ENCODE results near the gene TDP1. TPM values are rescaled to one million over a fixed set of nuclear protein-coding genes. Genes with fewer than 3 reads are reported as not detected.
A peak's percentile ranks its signal among the peaks of the same experiment; 100 is the strongest.

TDP1 gene
- total RNA-seq, 2 experiments from 2014 or later, result 99.3 TPM

DNA sequence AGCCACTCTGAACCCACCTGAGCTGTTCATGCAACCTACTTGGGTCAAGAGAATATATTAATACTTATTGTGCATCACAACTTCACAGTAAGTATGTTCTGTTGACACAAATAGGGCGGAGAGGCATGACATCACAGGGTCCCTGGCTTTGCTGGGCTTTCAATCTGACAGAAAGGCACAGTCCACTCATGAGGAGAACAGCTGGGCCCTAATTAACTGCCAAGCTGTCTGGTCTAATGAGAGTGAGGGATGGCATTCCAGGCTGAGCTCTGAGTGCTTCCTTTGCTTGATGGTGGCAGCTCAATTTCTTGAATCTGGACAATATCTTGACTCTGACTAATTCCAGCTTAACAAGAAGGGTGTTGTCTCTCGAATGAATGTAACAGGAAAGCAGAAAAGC is 3.2 kb upstream of the TDP1 start:
- Mint-ChIP-seq H3K4me1 (ENCODE audit: low read depth) (peaks cover 20% of the 10 kb centered on the region), H3K9me3 (no peaks in the 10 kb centered on the region), H3K36me3 (peaks cover 24% of the 10 kb centered on the region), H3K27ac (no peak overlapping the region), H3K27me3 (no peaks in the 10 kb centered on the region), H3K4me3 (no peak overlapping the region)
- DNase-seq, result no peak
- POLR2A ChIA-PET, result no interaction called here
- CTCF ChIA-PET, result interaction anchor here (0.8 to 4.1 kb wide), 3 partner anchors 10 to 20 kb away, joined by 3 to 19 read pairs (median 3); no protein-coding TSS in a partner anchor
- intact Hi-C loops (cut with micrococcal nuclease), result loop anchor here (10.0 kb wide), 1 partner anchor 1398 kb away; the partner anchor contains the start of gene PTPN21

- Mint-ChIP-seq H3K27ac (no peak overlapping the region), H3K4me3 (peak overlapping the region; percentile 96), H3K4me1 (ENCODE audit: low read depth) (peaks cover 30% of the 10 kb centered on the region), H3K27me3 (no peaks in the 10 kb centered on the region), H3K9me3 (no peaks in the 10 kb centered on the region), H3K36me3 (peaks cover 29% of the 10 kb centered on the region)
- ChIA-PET CTCF (interaction anchor here (0.8 to 4.5 kb wide), 7 partner anchors 9 to 303 kb away, joined by 3 to 24 read pairs (median 7); no protein-coding TSS in a partner anchor), POLR2A (interaction anchor here (0.9 kb wide), 1 partner anchor 26 kb away, joined by 4 read pairs; no protein-coding TSS in a partner anchor)
- intact Hi-C loops (cut with micrococcal nuclease), result loop anchor here (1.0 to 10.0 kb wide), 6 partner anchors 107 to 1399 kb away; partner anchors contain the start of genes CALM1, FOXN3 and PTPN21
- no peak for DNase-seq
These were observed 2.1 kb upstream of the TDP1 start for GRCh38 chr14:89953602-89954001.

DNA sequence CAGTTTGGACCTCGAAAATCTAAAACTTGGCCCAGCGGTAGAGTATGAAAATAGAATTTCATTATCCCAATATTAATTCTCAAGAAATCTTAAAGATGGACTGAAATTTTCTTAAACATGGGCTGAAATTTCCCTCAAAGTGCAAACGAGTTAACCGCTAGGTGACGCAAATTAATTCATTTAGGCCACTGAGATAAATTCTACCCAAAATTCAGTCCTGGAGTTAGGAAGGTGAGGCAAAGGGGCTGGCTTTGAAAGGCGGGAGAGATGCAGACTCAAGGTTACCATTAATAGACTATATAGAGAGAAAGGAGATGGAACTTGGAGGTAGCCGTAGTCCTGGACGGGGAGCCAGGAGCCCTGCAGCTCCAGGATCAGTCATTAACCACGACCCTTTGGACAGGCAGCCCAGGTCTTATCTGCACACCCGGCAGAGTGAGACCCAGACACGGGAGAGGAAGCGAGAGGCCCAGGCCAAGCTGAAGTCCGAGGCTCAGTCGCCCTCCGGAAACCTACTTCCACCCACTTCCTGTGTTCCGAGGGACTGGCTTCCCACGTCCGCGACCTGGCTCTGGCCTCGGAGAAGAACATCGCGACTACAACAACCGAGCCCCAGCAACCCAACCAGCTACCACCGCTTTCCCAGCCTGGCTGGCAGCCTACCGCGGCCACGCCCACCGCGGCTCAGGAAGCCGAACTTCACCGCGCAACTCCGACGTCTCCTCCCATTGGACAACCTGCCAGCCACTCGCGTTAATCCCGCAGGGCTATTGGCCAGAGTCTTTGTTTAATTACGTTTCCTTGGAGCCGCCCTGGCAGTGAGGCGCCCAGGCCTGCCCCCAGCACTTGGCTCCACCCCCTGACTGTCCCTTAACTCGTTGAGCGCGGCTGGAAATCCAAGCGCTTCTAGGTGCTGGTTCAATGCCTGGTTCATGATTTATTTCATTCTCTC is 1.4 kb upstream of the TDP1 start, which contains the start of gene EFCAB11:
Gene EFCAB11 (minus strand): TSS at position 661 of the 952 bp plus-strand sequence. CDS start 70 bp downstream, at position 591.
- Mint-ChIP-seq H3K27me3 (no peaks in the 10 kb centered on the region), H3K9me3 (no peaks in the 10 kb centered on the region), H3K27ac (peak within 1 kb of the TSS; percentile 97), H3K4me3 (peak within 1 kb of the TSS; percentile 96), H3K4me1 (ENCODE audit: low read depth) (peaks cover 36% of the 10 kb centered on the region), H3K36me3 (peaks cover 33% of the 10 kb centered on the region)
- intact Hi-C loops (cut with micrococcal nuclease), result loop anchor here (1.0 to 10.0 kb wide), 10 partner anchors 106 to 1400 kb away; partner anchors contain the start of genes CALM1, EML5, FOXN3 and NRDE2
- POLR2A ChIA-PET, result interaction anchor here (0.9 to 1.6 kb wide), 2 partner anchors 13 to 27 kb away, joined by 4 to 6 read pairs; no protein-coding TSS in a partner anchor
- peak; percentile 98 for DNase-seq
- CTCF ChIA-PET, result interaction anchor here (0.8 to 4.5 kb wide), 7 partner anchors 9 to 303 kb away, joined by 3 to 24 read pairs (median 7); no protein-coding TSS in a partner anchor

DNA sequence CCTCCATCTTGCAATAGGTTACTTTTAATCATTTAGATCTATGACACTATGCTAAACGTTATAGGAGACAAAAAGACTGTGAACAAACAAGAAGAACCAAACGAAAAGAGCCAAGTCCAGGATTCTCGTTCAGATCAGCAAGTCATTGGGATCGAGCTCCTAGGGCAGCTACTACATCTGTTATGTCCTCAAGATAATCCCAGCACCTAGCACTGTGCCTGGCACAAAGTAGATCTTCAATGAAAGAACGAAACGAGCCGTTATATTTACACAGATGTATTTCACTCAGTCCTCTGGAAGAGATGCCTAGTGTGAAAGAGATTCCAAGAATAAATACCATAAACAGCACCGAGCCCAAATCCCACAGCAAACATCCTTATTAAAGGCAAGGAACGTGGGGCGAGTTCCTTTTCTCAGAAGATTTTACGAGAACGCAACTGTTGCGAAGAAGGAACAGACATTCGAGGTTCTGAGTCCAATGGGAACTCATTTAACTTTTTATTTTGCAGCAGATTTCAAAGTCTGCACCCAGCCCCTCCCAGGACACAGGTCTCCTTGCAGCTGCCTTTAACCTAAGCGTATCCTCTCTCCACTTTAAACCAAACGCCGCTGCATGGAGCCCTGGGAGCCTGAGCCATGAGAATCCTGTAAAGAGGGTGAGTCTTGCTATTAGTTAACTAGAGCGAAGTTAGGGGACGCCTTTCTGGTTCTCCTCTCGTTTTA is 544 bp upstream of the TDP1 start:
- intact Hi-C loops (cut with micrococcal nuclease), result loop anchor here (1.0 to 10.0 kb wide), 9 partner anchors 301 to 1400 kb away; partner anchors contain the start of genes CALM1, EML5, FOXN3 and NRDE2
- POLR2A ChIA-PET, result interaction anchor here (0.6 to 1.6 kb wide), 4 partner anchors 11 to 314 kb away, joined by 3 to 6 read pairs (median 4); no protein-coding TSS in a partner anchor
- H3K27ac Mint-ChIP-seq, result peak overlapping the region; percentile 97

DNA sequence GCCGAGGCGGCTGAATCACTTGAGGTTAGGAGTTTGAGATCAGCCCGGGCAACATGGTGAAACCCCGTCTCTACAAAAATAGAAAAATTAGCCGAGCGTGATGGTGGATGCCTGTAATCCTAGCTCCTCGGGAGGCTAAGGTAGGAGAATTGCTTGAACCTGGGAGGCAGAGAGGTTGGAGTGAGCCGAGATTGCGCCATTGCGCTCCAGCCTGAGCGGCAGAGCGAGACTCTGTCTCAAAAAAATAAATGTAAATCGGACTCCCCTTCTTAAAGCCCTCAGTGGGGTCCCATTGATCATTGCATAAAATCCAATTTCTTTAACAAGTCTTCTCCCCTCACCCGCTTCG is 908 bp downstream of the TDP1 start:
- ChIA-PET CTCF (interaction anchor here (1.4 to 7.1 kb wide), 4 partner anchors 9 to 103 kb away, joined by 4 to 61 read pairs (median 17); no protein-coding TSS in a partner anchor), POLR2A (interaction anchor here (1.1 to 1.9 kb wide), 6 partner anchors 106 to 527 kb away, joined by 3 to 11 read pairs (median 4); partner anchors contain the start of genes KCNK13 and PSMC1)
- Mint-ChIP-seq H3K27ac (peak overlapping the region; percentile 97), H3K4me1 (ENCODE audit: low read depth) (peaks cover 58% of the 10 kb centered on the region), H3K27me3 (no peaks in the 10 kb centered on the region), H3K4me3 (peak overlapping the region; percentile 96), H3K36me3 (peaks cover 44% of the 10 kb centered on the region), H3K9me3 (no peaks in the 10 kb centered on the region)
- DNase-seq, result no peak
- intact Hi-C loops (cut with micrococcal nuclease), result loop anchor here (1.0 to 10.0 kb wide), 6 partner anchors 376 to 1402 kb away; partner anchors contain the start of genes EML5, NRDE2 and PTPN21

More for the DNA sequence above, 544 bp upstream of the TDP1 start:
- CTCF ChIA-PET, result interaction anchor here (1.0 to 7.1 kb wide), 6 partner anchors 10 to 18 kb away, joined by 3 to 61 read pairs (median 14); no protein-coding TSS in a partner anchor
- no peaks in the 10 kb centered on the region for H3K9me3 Mint-ChIP-seq
- DNase-seq, result no peak
- H3K4me1 Mint-ChIP-seq (ENCODE audit: low read depth), result peaks cover 44% of the 10 kb centered on the region
- peak overlapping the region; percentile 96 for H3K4me3 Mint-ChIP-seq
- H3K36me3 Mint-ChIP-seq, result peaks cover 34% of the 10 kb centered on the region
- H3K27me3 Mint-ChIP-seq, result no peaks in the 10 kb centered on the region

GRCh38 chr14:89957376-89957775 is 1.6 kb downstream of the TDP1 start:
- H3K9me3 Mint-ChIP-seq, result no peaks in the 10 kb centered on the region
- H3K4me1 Mint-ChIP-seq (ENCODE audit: low read depth), result peaks cover 62% of the 10 kb centered on the region
- no peaks in the 10 kb centered on the region for H3K27me3 Mint-ChIP-seq
- peak overlapping the region; percentile 97 for H3K27ac Mint-ChIP-seq
- DNase-seq, result no peak
- intact Hi-C loops (cut with micrococcal nuclease), result loop anchor here (5.0 to 10.0 kb wide), 4 partner anchors 375 to 1403 kb away; partner anchors contain the start of genes EML5, NRDE2 and PTPN21
- ChIA-PET CTCF (interaction anchor here (4.5 to 7.1 kb wide), 2 partner anchors 16 to 17 kb away, joined by 24 to 61 read pairs; no protein-coding TSS in a partner anchor), POLR2A (interaction anchor here (1.3 to 1.9 kb wide), 3 partner anchors 299 to 440 kb away, joined by 3 to 11 read pairs (median 4); partner anchors contain the start of gene PSMC1)
- peak overlapping the region; percentile 96 for H3K4me3 Mint-ChIP-seq
- H3K36me3 Mint-ChIP-seq, result peaks cover 46% of the 10 kb centered on the region

DNA sequence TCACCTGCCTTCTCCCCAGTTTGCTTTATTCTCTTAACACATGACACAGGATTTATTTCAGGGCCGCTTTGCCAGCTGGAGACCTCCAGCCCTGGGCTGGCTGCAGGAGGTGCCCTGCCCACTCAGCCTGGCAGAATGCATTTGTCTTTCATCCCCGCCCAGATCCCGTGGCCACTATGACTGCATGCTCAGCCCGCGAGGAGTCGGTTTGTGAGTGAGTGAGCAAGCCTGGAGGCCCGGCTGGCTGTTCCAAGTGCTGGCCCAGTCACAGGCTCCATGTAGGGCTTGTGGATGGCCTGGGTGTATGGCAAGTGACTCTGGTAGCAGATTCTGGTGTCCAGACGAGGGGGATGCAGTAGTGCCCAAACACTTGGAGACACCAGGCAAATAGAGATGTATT is 2.1 kb downstream of the TDP1 start:
- peaks cover 62% of the 10 kb centered on the region for H3K4me1 Mint-ChIP-seq (ENCODE audit: low read depth)
- peak overlapping the region; percentile 96 for H3K4me3 Mint-ChIP-seq
- peaks cover 49% of the 10 kb centered on the region for H3K36me3 Mint-ChIP-seq
- POLR2A ChIA-PET, result no interaction called here
- CTCF ChIA-PET, result interaction anchor here (4.5 to 7.1 kb wide), 2 partner anchors 15 to 18 kb away, joined by 24 to 61 read pairs; no protein-coding TSS in a partner anchor
- H3K27me3 Mint-ChIP-seq, result no peaks in the 10 kb centered on the region
- no peaks in the 10 kb centered on the region for H3K9me3 Mint-ChIP-seq
- peak overlapping the region; percentile 97 for H3K27ac Mint-ChIP-seq
- DNase-seq, result no peak
- intact Hi-C loops (cut with micrococcal nuclease), result loop anchor here (5.0 to 10.0 kb wide), 4 partner anchors 375 to 1403 kb away; partner anchors contain the start of genes EML5, NRDE2 and PTPN21

GRCh38 chr14:89958966-89959365 is 3.2 kb downstream of the TDP1 start:
- DNase-seq, result no peak
- H3K27ac Mint-ChIP-seq, result peak overlapping the region; percentile 65
- H3K4me1 Mint-ChIP-seq (ENCODE audit: low read depth), result peaks cover 60% of the 10 kb centered on the region
- H3K4me3 Mint-ChIP-seq, result no peak overlapping the region
- H3K27me3 Mint-ChIP-seq, result no peaks in the 10 kb centered on the region
- intact Hi-C loops (cut with micrococcal nuclease), result loop anchor here (5.0 to 10.0 kb wide), 4 partner anchors 373 to 1404 kb away; partner anchors contain the start of genes EML5, NRDE2 and PTPN21
- POLR2A ChIA-PET, result interaction anchor here (0.9 kb wide), 1 partner anchor 40 kb away, joined by 3 read pairs; no protein-coding TSS in a partner anchor
- H3K9me3 Mint-ChIP-seq, result no peaks in the 10 kb centered on the region
- CTCF ChIA-PET, result interaction anchor here (7.1 kb wide), 1 partner anchor 19 kb away, joined by 61 read pairs; no protein-coding TSS in a partner anchor
- peaks cover 61% of the 10 kb centered on the region for H3K36me3 Mint-ChIP-seq

- Mint-ChIP-seq H3K9me3 (no peaks in the 10 kb centered on the region), H3K4me1 (ENCODE audit: low read depth) (peaks cover 67% of the 10 kb centered on the region), H3K27ac (peak overlapping the region; percentile 76), H3K4me3 (no peak overlapping the region), H3K27me3 (no peaks in the 10 kb centered on the region), H3K36me3 (peaks cover 69% of the 10 kb centered on the region)
- ChIA-PET POLR2A (interaction anchor here (1.4 kb wide), 1 partner anchor 48 kb away, joined by 4 read pairs; no protein-coding TSS in a partner anchor), CTCF (interaction anchor here (0.7 to 7.1 kb wide), 5 partner anchors 13 to 235 kb away, joined by 3 to 61 read pairs (median 4); no protein-coding TSS in a partner anchor)
- DNase-seq, result no peak
- intact Hi-C loops (cut with micrococcal nuclease), result loop anchor here (5.0 to 10.0 kb wide), 4 partner anchors 372 to 1405 kb away; partner anchors contain the start of genes EML5, NRDE2 and PTPN21
These were observed 4.2 kb downstream of the TDP1 start for GRCh38 chr14:89959853-89960445.

- H3K36me3 Mint-ChIP-seq, result peaks cover 74% of the 10 kb centered on the region
- DNase-seq, result no peak
- H3K4me3 Mint-ChIP-seq, result no peak overlapping the region
- peaks cover 73% of the 10 kb centered on the region for H3K4me1 Mint-ChIP-seq (ENCODE audit: low read depth)
- H3K9me3 Mint-ChIP-seq, result no peaks in the 10 kb centered on the region
- intact Hi-C loops (cut with micrococcal nuclease), result no loop called here
- no peaks in the 10 kb centered on the region for H3K27me3 Mint-ChIP-seq
- H3K27ac Mint-ChIP-seq, result peak overlapping the region; percentile 76
- POLR2A ChIA-PET, result no interaction called here
- CTCF ChIA-PET, result interaction anchor here (0.6 to 7.1 kb wide), 5 partner anchors 12 to 234 kb away, joined by 3 to 61 read pairs (median 3); no protein-coding TSS in a partner anchor
These were observed 5.2 kb downstream of the TDP1 start for GRCh38 chr14:89960914-89961313.
